ENCODE measurements around the gene PLCB1.

Gene PLCB1

DNA sequence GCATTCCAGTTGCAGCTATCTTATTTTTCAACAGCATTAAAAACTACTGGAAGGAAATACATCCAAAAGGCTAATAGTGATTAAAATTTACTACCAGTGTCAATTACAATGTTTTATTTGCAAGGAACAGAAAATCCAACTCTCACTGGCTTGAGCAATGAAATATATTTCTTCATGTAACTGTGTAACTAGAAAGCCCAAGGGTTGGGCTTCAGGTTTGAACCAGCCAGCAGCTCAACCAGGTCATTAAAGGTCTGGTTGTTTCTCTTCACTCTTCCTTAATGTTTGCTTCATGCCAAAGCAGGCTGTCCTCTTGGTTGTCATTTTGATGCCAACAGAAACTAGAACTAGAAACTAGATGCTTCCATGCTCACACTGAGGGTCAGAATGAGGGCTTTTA lies 437.7 kb downstream of the PLCB1 start:
- TF ChIP-seq, protein P1, sequence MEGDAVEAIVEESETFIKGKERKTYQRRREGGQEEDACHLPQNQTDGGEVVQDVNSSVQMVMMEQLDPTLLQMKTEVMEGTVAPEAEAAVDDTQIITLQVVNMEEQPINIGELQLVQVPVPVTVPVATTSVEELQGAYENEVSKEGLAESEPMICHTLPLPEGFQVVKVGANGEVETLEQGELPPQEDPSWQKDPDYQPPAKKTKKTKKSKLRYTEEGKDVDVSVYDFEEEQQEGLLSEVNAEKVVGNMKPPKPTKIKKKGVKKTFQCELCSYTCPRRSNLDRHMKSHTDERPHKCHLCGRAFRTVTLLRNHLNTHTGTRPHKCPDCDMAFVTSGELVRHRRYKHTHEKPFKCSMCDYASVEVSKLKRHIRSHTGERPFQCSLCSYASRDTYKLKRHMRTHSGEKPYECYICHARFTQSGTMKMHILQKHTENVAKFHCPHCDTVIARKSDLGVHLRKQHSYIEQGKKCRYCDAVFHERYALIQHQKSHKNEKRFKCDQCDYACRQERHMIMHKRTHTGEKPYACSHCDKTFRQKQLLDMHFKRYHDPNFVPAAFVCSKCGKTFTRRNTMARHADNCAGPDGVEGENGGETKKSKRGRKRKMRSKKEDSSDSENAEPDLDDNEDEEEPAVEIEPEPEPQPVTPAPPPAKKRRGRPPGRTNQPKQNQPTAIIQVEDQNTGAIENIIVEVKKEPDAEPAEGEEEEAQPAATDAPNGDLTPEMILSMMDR (conservative IDR thresholded peaks at IDR 0.05; ENCODE audit: control insufficient read depth, insufficient read depth, low read depth, low read length): no peak

DNA sequence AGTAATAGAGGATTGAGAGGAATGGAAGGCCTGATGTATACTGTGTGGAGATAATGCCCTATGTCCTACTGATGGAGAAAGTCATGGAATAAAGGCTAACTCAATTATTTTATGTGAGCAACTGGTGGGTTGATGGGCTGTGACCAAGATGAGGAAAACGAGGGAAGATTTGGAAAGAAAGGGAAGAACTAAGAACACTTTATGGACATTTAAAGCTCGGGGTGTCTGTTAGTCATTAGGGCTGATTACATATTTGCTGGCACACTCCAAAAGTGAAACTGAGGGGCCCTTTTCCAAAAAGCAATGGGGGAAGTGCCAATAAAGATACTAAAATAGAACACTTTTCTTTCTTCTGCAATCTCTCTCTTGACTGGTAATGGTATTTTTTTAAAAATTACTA lies 439.5 kb downstream of the PLCB1 start:
- no peak for DNase-seq (ENCODE audit: low read depth)
- TF ChIP-seq, protein P1 (conservative IDR thresholded peaks at IDR 0.05; ENCODE audit: control insufficient read depth, insufficient read depth, low read depth, low read length): no peak
- no peak overlapping the region for H3K4me3 ChIP-seq (ENCODE audit: control insufficient read depth, low read depth, low read length)

More for the DNA sequence above, 437.7 kb downstream of the PLCB1 start:
- H3K4me3 ChIP-seq (ENCODE audit: control insufficient read depth, low read depth, low read length): no peak overlapping the region
- no peak for DNase-seq (ENCODE audit: low read depth)

DNA sequence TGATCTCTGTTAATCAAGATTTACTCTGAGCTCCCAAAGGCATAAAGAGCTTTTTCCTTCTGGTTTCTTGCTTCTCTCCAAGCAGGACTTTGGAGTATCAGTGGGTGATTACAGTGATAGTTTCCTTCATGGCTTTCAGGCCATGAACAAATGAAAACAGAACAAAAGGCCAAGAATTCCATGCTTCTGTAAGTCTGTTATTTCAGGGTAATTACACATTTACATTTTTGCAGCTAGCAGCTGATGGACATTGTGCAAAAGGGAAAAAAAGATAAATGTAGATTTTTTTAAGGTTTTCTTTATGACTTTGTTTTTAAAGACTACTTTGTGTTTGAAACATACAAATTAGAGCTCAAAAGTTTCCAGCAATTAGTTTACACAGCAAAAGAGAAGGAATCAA lies 441.6 kb downstream of the PLCB1 start:
- TF ChIP-seq, protein P1 (conservative IDR thresholded peaks at IDR 0.05; ENCODE audit: control insufficient read depth, insufficient read depth, low read depth, low read length): no peak
- H3K4me3 ChIP-seq (ENCODE audit: control insufficient read depth, low read depth, low read length): no peak overlapping the region
- DNase-seq (ENCODE audit: low read depth): no peak

DNA sequence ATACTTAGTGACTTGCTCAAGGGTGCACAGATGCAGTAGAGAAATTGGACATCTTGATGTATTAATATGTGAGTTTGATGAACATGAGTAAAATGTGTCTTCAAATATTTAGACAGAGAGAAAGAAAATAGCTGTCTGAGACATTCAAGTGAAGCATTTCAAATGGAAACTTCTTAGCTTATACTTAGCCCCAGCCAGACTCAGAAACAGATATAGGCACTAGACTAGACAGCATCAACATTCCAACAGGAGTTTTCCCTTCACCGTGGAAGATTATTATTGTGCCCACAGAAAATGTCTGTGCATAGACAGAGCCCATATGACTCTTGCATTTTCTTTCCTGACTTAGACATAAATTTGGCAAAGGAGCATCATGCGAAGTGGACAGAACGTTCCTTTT lies 443.0 kb downstream of the PLCB1 start:
- TF ChIP-seq, protein P1 (conservative IDR thresholded peaks at IDR 0.05; ENCODE audit: control insufficient read depth, insufficient read depth, low read depth, low read length): no peak
- DNase-seq (ENCODE audit: low read depth): no peak

DNA sequence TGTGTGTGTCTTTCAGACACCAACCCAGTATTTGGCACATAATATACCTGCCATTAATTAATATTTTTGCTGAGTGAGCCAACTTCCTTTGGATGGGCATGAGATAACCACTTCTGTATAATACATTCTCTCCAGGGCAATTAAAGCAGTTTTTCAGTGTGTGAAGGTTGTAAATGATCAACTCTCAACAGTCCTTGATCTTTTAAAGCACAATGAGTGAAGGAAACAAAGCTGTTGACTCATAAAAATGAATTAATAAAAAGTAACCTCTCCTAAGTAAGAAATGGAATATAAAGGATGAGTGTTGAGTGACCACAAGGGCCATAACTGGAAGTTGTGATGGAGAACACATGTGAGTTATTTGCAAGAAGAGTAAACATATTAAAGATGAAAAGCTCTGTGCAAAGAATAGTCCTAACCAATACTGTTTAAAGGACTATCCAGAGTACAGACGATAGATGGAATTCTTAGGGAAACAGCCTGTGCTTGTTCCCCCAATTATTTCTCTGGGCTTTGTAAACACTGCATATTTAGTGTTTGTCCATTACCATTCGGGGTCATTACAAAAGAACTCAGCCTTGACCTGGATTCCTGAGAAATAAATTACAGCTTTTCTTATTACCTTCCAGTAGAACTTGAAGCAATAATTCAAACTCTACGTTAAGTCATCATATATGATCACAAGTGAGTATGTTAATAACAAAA lies 446.2 kb downstream of the PLCB1 start:
- DNase-seq (ENCODE audit: low read depth): peak; percentile 27
- TF ChIP-seq, protein P1 (conservative IDR thresholded peaks at IDR 0.05; ENCODE audit: control insufficient read depth, insufficient read depth, low read depth, low read length): no peak
- no peak overlapping the region for H3K4me3 ChIP-seq (ENCODE audit: control insufficient read depth, low read depth, low read length)

More for the DNA sequence above, 443.0 kb downstream of the PLCB1 start:
- H3K4me3 ChIP-seq (ENCODE audit: control insufficient read depth, low read depth, low read length): no peak overlapping the region

DNA sequence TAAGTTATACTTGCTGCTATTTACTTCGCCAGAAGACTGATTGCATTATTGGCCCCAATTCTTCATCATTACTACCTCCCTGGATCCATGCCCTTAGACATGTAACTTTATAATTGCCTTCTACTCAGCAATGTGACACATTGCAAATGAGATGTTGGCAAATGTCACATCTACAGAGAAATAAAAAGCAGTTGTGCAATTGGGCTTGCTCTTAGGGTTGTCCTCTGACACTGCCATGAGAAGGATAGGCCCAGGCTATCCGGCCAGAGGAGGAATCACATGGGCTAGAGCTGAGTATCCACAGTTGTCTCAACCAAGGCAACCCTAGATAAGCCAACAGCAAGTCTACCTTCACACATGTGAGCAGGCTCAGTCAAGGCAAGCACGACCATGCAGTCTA lies 447.0 kb downstream of the PLCB1 start:
- H3K4me3 ChIP-seq (ENCODE audit: control insufficient read depth, low read depth, low read length): no peak overlapping the region
- no peak for DNase-seq (ENCODE audit: low read depth)
- TF ChIP-seq, protein P1 (conservative IDR thresholded peaks at IDR 0.05; ENCODE audit: control insufficient read depth, insufficient read depth, low read depth, low read length): no peak

Data from fibroblast of mammary gland (primary cell).